Measurements from ENCODE around the gene AGT. TPM values are rescaled to one million over a fixed set of nuclear protein-coding genes. Genes with fewer than 3 reads are reported as not detected.

The AGT gene
- total and polyA plus RNA-seq, 3 experiments from 2014 or later, result not detected

GRCh38 chr1:230713138-230713537, 784 bp downstream of the AGT start:
- Histone ChIP-seq H3K4me1 (ENCODE audit: insufficient read depth, low read length) (no peaks in the 10 kb centered on the region), H3K27me3 (ENCODE audit: insufficient read depth, low read length, poor library complexity, severe bottlenecking) (no peaks in the 10 kb centered on the region), H3K4me3 (ENCODE audit: low read length) (no peak overlapping the region), H3K36me3 (ENCODE audit: insufficient read depth, low read length) (no peaks in the 10 kb centered on the region), H3K9me3 (ENCODE audit: low read length) (no peaks in the 10 kb centered on the region), H3K27ac (ENCODE audit: low read depth, low read length) (no peak overlapping the region)
- DNase-seq, result no peak
- H3K36me3 Mint-ChIP-seq, result no peaks in the 10 kb centered on the region
- no peak overlapping the region for H3K4me3 Mint-ChIP-seq
- H3K27me3 Mint-ChIP-seq, result peaks cover 6 to 28% of the 10 kb centered on the region in 2 donors
- peak overlapping the region in 1 of 8 donors; percentile 41 for H3K27ac Mint-ChIP-seq
- CTCF ChIA-PET, result no interaction called here
- peaks cover 0 to 4% (median 0%) of the 10 kb centered on the region in 5 donors for H3K9me3 Mint-ChIP-seq
- H3K4me1 Mint-ChIP-seq, result peaks cover 2% of the 10 kb centered on the region in 3 donors
- POLR2A ChIA-PET, result no interaction called here

GRCh38 chr1:230712470-230712942, 1.4 kb downstream of the AGT start:
- ChIA-PET POLR2A (no interaction called here), CTCF (no interaction called here)
- Mint-ChIP-seq H3K27ac (no peak overlapping the region), H3K9me3 (peaks cover 0 to 4% (median 0%) of the 10 kb centered on the region in 5 donors), H3K4me1 (peaks cover 5 to 8% (median 8%) of the 10 kb centered on the region in 3 donors), H3K36me3 (no peaks in the 10 kb centered on the region), H3K27me3 (peaks cover 7 to 34% of the 10 kb centered on the region in 2 donors), H3K4me3 (no peak overlapping the region)
- Histone ChIP-seq H3K36me3 (ENCODE audit: insufficient read depth, low read length) (no peaks in the 10 kb centered on the region), H3K4me1 (ENCODE audit: insufficient read depth, low read length) (no peaks in the 10 kb centered on the region), H3K9me3 (ENCODE audit: low read length) (no peaks in the 10 kb centered on the region), H3K4me3 (ENCODE audit: low read length) (no peak overlapping the region), H3K27ac (ENCODE audit: low read depth, low read length) (no peak overlapping the region), H3K27me3 (ENCODE audit: insufficient read depth, low read length, poor library complexity, severe bottlenecking) (no peaks in the 10 kb centered on the region)
- no peak for DNase-seq

- H3K9me3 ChIP-seq (ENCODE audit: low read length), result no peaks in the 10 kb centered on the region
- Mint-ChIP-seq H3K36me3 (no peaks in the 10 kb centered on the region), H3K4me3 (no peak overlapping the region), H3K27me3 (peaks cover 8 to 41% of the 10 kb centered on the region in 2 donors), H3K4me1 (peaks cover 5 to 8% (median 8%) of the 10 kb centered on the region in 3 donors), H3K9me3 (no peaks in the 10 kb centered on the region), H3K27ac (no peak overlapping the region)
- H3K4me1 ChIP-seq (ENCODE audit: insufficient read depth, low read length), result no peaks in the 10 kb centered on the region
- no peak overlapping the region for H3K4me3 ChIP-seq (ENCODE audit: low read length)
- no peak overlapping the region for H3K27ac ChIP-seq (ENCODE audit: low read depth, low read length)
- ChIA-PET CTCF (no interaction called here), POLR2A (no interaction called here)
- H3K27me3 ChIP-seq (ENCODE audit: insufficient read depth, low read length, poor library complexity, severe bottlenecking), result no peaks in the 10 kb centered on the region
- DNase-seq, result no peak
- no peaks in the 10 kb centered on the region for H3K36me3 ChIP-seq (ENCODE audit: insufficient read depth, low read length)
These were observed 2.7 kb downstream of the AGT start for GRCh38 chr1:230711245-230711644.

GRCh38 chr1:230710543-230710904, 3.4 kb downstream of the AGT start:
- Mint-ChIP-seq H3K4me3 (no peak overlapping the region), H3K36me3 (no peaks in the 10 kb centered on the region), H3K27ac (no peak overlapping the region), H3K9me3 (no peaks in the 10 kb centered on the region), H3K4me1 (peaks cover 5 to 8% (median 8%) of the 10 kb centered on the region in 3 donors), H3K27me3 (peaks cover 9 to 39% of the 10 kb centered on the region in 2 donors)
- DNase-seq, result no peak
- CTCF ChIA-PET, result no interaction called here
- no peaks in the 10 kb centered on the region for H3K9me3 ChIP-seq (ENCODE audit: low read length)
- POLR2A ChIA-PET, result no interaction called here
- H3K4me1 ChIP-seq (ENCODE audit: insufficient read depth, low read length), result no peaks in the 10 kb centered on the region
- no peaks in the 10 kb centered on the region for H3K27me3 ChIP-seq (ENCODE audit: insufficient read depth, low read length, poor library complexity, severe bottlenecking)
- H3K4me3 ChIP-seq (ENCODE audit: low read length), result no peak overlapping the region
- H3K27ac ChIP-seq (ENCODE audit: low read depth, low read length), result no peak overlapping the region
- no peaks in the 10 kb centered on the region for H3K36me3 ChIP-seq (ENCODE audit: insufficient read depth, low read length)

- H3K36me3 ChIP-seq (ENCODE audit: insufficient read depth, low read length), result no peaks in the 10 kb centered on the region
- no peaks in the 10 kb centered on the region for H3K4me1 ChIP-seq (ENCODE audit: insufficient read depth, low read length)
- H3K27ac Mint-ChIP-seq, result no peak overlapping the region
- H3K36me3 Mint-ChIP-seq, result no peaks in the 10 kb centered on the region
- H3K4me3 ChIP-seq (ENCODE audit: low read length), result no peak overlapping the region
- ChIA-PET POLR2A (no interaction called here), CTCF (no interaction called here)
- H3K4me1 Mint-ChIP-seq, result peaks cover 5 to 8% (median 8%) of the 10 kb centered on the region in 3 donors
- no peaks in the 10 kb centered on the region for H3K9me3 Mint-ChIP-seq
- no peak for DNase-seq
- no peak overlapping the region for H3K4me3 Mint-ChIP-seq
- no peak overlapping the region for H3K27ac ChIP-seq (ENCODE audit: low read depth, low read length)
- H3K9me3 ChIP-seq (ENCODE audit: low read length), result no peaks in the 10 kb centered on the region
- peaks cover 8 to 38% of the 10 kb centered on the region in 2 donors for H3K27me3 Mint-ChIP-seq
- H3K27me3 ChIP-seq (ENCODE audit: insufficient read depth, low read length, poor library complexity, severe bottlenecking), result no peaks in the 10 kb centered on the region
These were observed 4.0 kb downstream of the AGT start for GRCh38 chr1:230709619-230710542.

- Histone ChIP-seq H3K4me1 (ENCODE audit: insufficient read depth, low read length) (no peaks in the 10 kb centered on the region), H3K9me3 (ENCODE audit: low read length) (no peaks in the 10 kb centered on the region), H3K36me3 (ENCODE audit: insufficient read depth, low read length) (no peaks in the 10 kb centered on the region), H3K27me3 (ENCODE audit: insufficient read depth, low read length, poor library complexity, severe bottlenecking) (no peaks in the 10 kb centered on the region), H3K27ac (ENCODE audit: low read depth, low read length) (no peak overlapping the region), H3K4me3 (ENCODE audit: low read length) (no peak overlapping the region)
- Mint-ChIP-seq H3K27ac (no peak overlapping the region), H3K36me3 (no peaks in the 10 kb centered on the region), H3K9me3 (no peaks in the 10 kb centered on the region), H3K27me3 (peaks cover 7 to 32% of the 10 kb centered on the region in 2 donors), H3K4me1 (peaks cover 5 to 8% (median 8%) of the 10 kb centered on the region in 3 donors), H3K4me3 (no peak overlapping the region)
- no peak for DNase-seq
- POLR2A ChIA-PET, result no interaction called here
- CTCF ChIA-PET, result no interaction called here
These were observed 5.0 kb downstream of the AGT start for GRCh38 chr1:230708631-230709580.

GRCh38 chr1:230707732-230708630, 5.9 kb downstream of the AGT start:
- no peak overlapping the region for H3K27ac ChIP-seq (ENCODE audit: low read depth, low read length)
- no peaks in the 10 kb centered on the region for H3K4me1 ChIP-seq (ENCODE audit: insufficient read depth, low read length)
- H3K4me3 ChIP-seq (ENCODE audit: low read length), result no peak overlapping the region
- no peaks in the 10 kb centered on the region for H3K27me3 ChIP-seq (ENCODE audit: insufficient read depth, low read length, poor library complexity, severe bottlenecking)
- H3K36me3 Mint-ChIP-seq, result no peaks in the 10 kb centered on the region
- DNase-seq, result no peak
- no peak overlapping the region for H3K27ac Mint-ChIP-seq
- peaks cover 5 to 8% (median 8%) of the 10 kb centered on the region in 3 donors for H3K4me1 Mint-ChIP-seq
- H3K27me3 Mint-ChIP-seq, result peaks cover 5 to 25% of the 10 kb centered on the region in 2 donors
- no peaks in the 10 kb centered on the region for H3K9me3 Mint-ChIP-seq
- H3K4me3 Mint-ChIP-seq, result no peak overlapping the region
- POLR2A ChIA-PET, result no interaction called here
- CTCF ChIA-PET, result no interaction called here
- no peaks in the 10 kb centered on the region for H3K9me3 ChIP-seq (ENCODE audit: low read length)
- no peaks in the 10 kb centered on the region for H3K36me3 ChIP-seq (ENCODE audit: insufficient read depth, low read length)

Data from CD8-positive, alpha-beta memory T cell (primary cell).